ENCODE results near the gene NSG1.

- no peak for TF ChIP-seq CTCF (conservative IDR thresholded peaks at IDR 0.05)
- TF ChIP-seq EZH2 (IDR thresholded peaks at IDR 0.05; ENCODE audit: low read depth): no peak
Measured at GRCh38 chr4:4438891-4439290, 52.0 kb downstream of the NSG1 start.
